ENCODE results near the gene EFNA4. TPM values are rescaled to one million over a fixed set of nuclear protein-coding genes. Genes with fewer than 3 reads are reported as not detected.

The EFNA4 gene
- total RNA-seq, 1 donor from 2014 or later = 7.4 TPM

GRCh38 chr1:155107309-155108264 lies 44.0 kb downstream of the EFNA4 start:
- DNase-seq = no peak
- Histone ChIP-seq H3K4me1 (peaks cover 1% of the 10 kb centered on the region), H3K27ac (no peak overlapping the region), H3K4me3 (no peak overlapping the region), H3K27me3 (ENCODE audit: low read depth) (no peaks in the 10 kb centered on the region), H3K36me3 (no peaks in the 10 kb centered on the region), H3K9me3 (no peaks in the 10 kb centered on the region)
- no peak for TF ChIP-seq CTCF (IDR thresholded peaks at IDR 0.05)
- no peak for ATAC-seq
- intact Hi-C loops (cut with DNase I) = no loop called here

- Histone ChIP-seq H3K9me3 (no peaks in the 10 kb centered on the region), H3K27ac (no peak overlapping the region), H3K27me3 (ENCODE audit: low read depth) (no peaks in the 10 kb centered on the region), H3K4me3 (no peak overlapping the region), H3K4me1 (no peaks in the 10 kb centered on the region), H3K36me3 (no peaks in the 10 kb centered on the region)
- no peak for ATAC-seq
- intact Hi-C loops (cut with DNase I) = no loop called here
- DNase-seq = no peak
- no peak for TF ChIP-seq CTCF (IDR thresholded peaks at IDR 0.05)
Observed at GRCh38 chr1:155108296-155108695, 44.8 kb downstream of the EFNA4 start.

GRCh38 chr1:155110381-155110780 lies 46.8 kb downstream of the EFNA4 start:
- H3K9me3 ChIP-seq = no peaks in the 10 kb centered on the region
- intact Hi-C loops (cut with DNase I) = no loop called here

GRCh38 chr1:155110826-155111225 lies 47.3 kb downstream of the EFNA4 start:
- Histone ChIP-seq H3K4me1 (no peaks in the 10 kb centered on the region), H3K27me3 (ENCODE audit: low read depth) (no peaks in the 10 kb centered on the region), H3K9me3 (no peaks in the 10 kb centered on the region), H3K27ac (no peak overlapping the region), H3K4me3 (no peak overlapping the region), H3K36me3 (no peaks in the 10 kb centered on the region)
- intact Hi-C loops (cut with DNase I) = no loop called here
- ATAC-seq (no peak), DNase-seq (no peak)
- TF ChIP-seq CTCF (IDR thresholded peaks at IDR 0.05) = no peak

More at GRCh38 chr1:155110381-155110780, 46.8 kb downstream of the EFNA4 start:
- H3K4me1 ChIP-seq = no peaks in the 10 kb centered on the region
- no peaks in the 10 kb centered on the region for H3K36me3 ChIP-seq
- no peak overlapping the region for H3K27ac ChIP-seq
- no peaks in the 10 kb centered on the region for H3K27me3 ChIP-seq (ENCODE audit: low read depth)
- no peak for TF ChIP-seq CTCF (IDR thresholded peaks at IDR 0.05)
- ATAC-seq (no peak), DNase-seq (no peak)
- no peak overlapping the region for H3K4me3 ChIP-seq

- no peaks in the 10 kb centered on the region for H3K4me1 ChIP-seq
- intact Hi-C loops (cut with DNase I) = no loop called here
Observed at GRCh38 chr1:155113450-155113980, 50.0 kb downstream of the EFNA4 start.

More at GRCh38 chr1:155113450-155113980, 50.0 kb downstream of the EFNA4 start:
- Histone ChIP-seq H3K36me3 (no peaks in the 10 kb centered on the region), H3K9me3 (no peaks in the 10 kb centered on the region), H3K27me3 (ENCODE audit: low read depth) (no peaks in the 10 kb centered on the region), H3K4me3 (no peak overlapping the region), H3K27ac (no peak overlapping the region)
- DNase-seq = no peak
- ATAC-seq = no peak
- TF ChIP-seq CTCF (IDR thresholded peaks at IDR 0.05) = no peak
